Right renal pelvis (tissue), 4 donors: ENCODE results near the gene CPLANE1. TPM values are rescaled to one million over a fixed set of nuclear protein-coding genes. Genes with fewer than 3 reads are reported as not detected.

Experiments used
- DNase-seq, 4 donors: peaks; one replicate each; pipeline ENCODE4 v3.0.0-alpha.2; 2013; ENCODE audit warnings: low read depth in 4 of 4, low spot score in 3 of 4, missing footprints in 1 of 4
- polyA plus RNA-seq, 4 donors: library from polyadenylated mRNA; unstranded; fragments of 120-200 nt; gene quantifications; one replicate each; pipeline ENCODE4 v1.2.1, GENCODE V29; 2013; ENCODE audit not compliant: insufficient read length in 4 of 4

Gene CPLANE1
- polyA plus RNA-seq, 4 donors = 23.3 to 37.9 (median 30.3) TPM

DNA sequence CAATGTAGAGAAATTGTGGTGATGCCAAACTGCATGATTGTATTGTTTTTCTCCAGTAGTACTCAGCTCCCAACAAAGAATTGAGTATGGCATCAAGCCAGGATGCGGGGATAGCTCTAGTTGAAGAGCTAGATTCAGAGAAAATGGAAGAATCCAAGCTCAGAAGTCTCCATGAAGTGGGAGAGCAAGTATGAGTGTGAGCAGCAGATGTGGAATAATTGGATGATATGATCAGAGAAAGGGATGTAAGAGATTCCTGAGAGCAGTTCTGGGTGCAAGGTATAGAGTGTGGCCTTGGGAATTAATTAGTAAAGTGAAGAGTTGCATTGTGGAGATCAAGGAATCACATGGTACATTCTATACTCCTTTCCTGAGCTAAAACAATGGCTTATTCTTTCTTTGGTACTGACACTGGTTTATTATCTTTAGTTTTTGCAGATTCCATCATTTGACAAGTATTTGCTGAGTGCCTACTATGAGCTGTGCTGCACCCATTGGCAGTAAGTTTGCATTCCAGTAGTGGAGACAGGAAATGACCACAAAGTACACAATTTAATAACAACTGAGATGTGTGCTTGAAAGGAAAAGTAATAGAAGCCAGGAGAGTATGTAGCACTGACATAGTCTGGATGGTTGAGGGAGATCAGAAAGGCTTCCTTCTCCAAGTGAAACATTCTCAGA, 177.1 kb downstream of the CPLANE1 start:
- no peak for DNase-seq

DNA sequence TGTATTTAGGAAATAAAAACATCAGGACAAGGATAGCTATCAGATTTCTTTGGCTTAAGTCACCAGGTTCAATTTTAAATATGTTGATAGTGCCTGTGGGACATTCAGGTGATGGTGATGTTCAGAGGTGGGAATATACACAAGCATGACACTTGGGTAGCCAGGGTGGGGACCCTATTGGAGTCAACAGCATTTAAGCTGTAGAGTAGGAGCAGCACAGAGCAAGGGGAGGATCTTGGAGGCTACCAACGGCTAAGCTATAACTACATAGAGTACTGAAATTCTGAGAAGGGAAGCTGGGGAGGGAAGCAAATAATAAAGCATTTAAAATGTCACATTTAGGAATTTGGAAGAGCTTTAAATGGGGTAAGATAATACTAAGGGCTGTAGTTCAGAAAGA, 177.7 kb downstream of the CPLANE1 start:
- DNase-seq = no peak

DNA sequence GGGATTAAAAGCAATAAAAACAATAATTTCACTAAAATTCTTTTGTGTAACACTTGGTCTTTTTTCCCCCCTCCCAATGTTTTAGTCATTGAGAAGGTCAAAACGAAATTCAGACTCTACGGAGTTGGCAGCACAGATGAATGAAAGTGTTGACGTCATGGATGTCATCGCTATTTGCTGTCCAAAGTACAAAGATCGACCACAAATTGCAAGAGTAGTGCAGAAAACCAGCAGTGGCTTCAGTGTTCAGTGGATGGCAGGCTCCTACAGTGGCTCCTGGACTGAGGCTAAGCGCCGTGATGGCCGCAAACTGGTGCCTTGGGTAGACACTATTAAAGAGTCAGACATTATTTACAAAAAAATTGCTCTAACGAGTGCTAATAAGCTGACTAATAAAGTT, 184.7 kb downstream of the CPLANE1 start:
- DNase-seq = no peak

DNA sequence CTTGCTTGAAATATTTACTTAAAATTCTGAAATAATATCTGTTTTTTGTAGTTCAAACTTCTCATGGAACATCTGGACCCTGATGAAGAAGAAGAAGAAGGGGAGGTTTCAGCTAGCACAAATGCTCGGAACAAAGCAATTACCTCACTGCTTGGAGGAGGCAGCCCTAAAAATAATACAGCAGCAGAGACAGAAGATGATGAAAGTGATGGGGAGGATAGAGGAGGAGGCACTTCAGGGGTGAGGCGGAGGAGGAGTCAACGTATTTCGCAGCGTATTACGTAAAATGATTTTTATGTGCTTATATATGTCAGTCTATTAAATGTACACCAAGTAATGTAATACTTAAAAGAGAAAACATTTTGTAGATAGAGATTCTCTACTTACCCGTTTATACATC, 185.4 kb downstream of the CPLANE1 start:
- no peak for DNase-seq

DNA sequence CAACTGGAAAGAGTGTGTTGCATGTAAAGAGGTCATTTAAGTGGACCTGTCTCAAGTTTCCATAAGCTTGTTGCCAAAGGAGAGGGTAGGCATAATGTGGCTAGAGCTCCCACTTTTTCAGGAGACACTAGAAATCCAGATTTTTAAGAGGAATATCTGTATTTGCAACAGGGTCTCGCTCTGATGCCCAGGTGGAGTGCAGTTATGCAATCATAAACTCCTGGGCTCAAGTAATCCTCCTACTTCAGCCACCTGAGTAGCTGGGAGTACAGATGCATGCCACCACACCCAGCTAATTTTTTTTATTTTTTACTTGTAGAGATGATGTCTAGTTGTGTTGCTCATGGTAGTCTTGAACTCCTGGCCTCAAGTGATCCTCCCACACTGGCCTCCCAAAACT, 189.1 kb downstream of the CPLANE1 start:
- DNase-seq = no peak

DNA sequence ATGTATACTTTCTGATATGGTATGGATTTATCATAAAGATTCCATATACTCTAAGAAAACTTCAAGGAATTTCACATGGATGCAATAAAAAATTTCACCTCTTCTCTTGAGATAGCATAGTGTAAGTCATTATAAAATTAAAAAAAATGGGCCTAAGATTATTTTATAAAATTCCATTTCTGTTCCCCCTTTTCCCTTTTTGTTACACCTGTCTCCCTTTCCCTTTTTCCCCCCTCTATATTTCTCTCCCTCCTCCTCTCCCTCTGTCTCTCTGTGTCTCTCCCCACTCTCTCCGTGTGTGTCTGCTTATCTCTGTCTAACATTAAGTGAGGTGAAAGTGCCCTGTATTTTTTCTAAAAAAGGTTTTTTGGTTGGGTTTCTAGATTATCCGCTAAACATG, 192.4 kb downstream of the CPLANE1 start:
- no peak for DNase-seq

Other genes starting within 250 kb of the CPLANE1 start
- 10 to 100 TPM; 24.1 to 29.3 (median 27.0) TPM for gene NUP155, start 121.7 kb upstream of the CPLANE1 start, polyA plus RNA-seq
- gene WDR70, start 129.9 kb upstream of the CPLANE1 start, polyA plus RNA-seq = 10 to 100 TPM; 50.6 to 58.5 (median 53.9) TPM